Uterus (tissue), 4 donors: Measurements from ENCODE around the gene USP46. TPM values are rescaled to one million over a fixed set of nuclear protein-coding genes. Genes with fewer than 3 reads are reported as not detected.

Source experiments
- DNase-seq, 2 donors: peaks; one replicate each; pipeline ENCODE4 v3.0.0-alpha.2; 2019 to 2020
- H3K27ac ChIP-seq, 2 donors: fragments of 200-600 bp; sonication (generic); 1 replicate in 1 of 2; 2 replicates in 1 of 2; pipeline ENCODE4 v1.5.1; 2016 to 2018
- H3K27me3 ChIP-seq, 2 donors: fragments of 200-600 bp; sonication (generic); one replicate each; pipeline ENCODE4 v1.5.1; 2018 to 2019; ENCODE audit warnings: control low read depth in 1 of 2
- H3K36me3 ChIP-seq, 2 donors: fragments of 200-600 bp; sonication (generic); one replicate each; pipeline ENCODE4 v1.5.1; 2019; ENCODE audit warnings: control low read depth in 1 of 2
- H3K4me1 ChIP-seq, 2 donors: fragments of 200-600 bp; sonication (generic); one replicate each; pipeline ENCODE4 v1.5.1; 2018 to 2019; ENCODE audit warnings: control low read depth in 1 of 2
- H3K4me3 ChIP-seq, 2 donors: fragments of 200-600 bp; sonication (generic); 1 replicate in 1 of 2; 2 replicates in 1 of 2; pipeline ENCODE4 v1.5.1; 2018 to 2019; ENCODE audit warnings: mild to moderate bottlenecking in 1 of 2
- H3K9me3 ChIP-seq, 2 donors: fragments of 200-600 bp; sonication (generic); one replicate each; pipeline ENCODE4 v1.5.1; 2019; ENCODE audit warnings: control low read depth in 1 of 2
- POLR2A ChIP-seq, 2 donors: fragments of 450-650 bp; IDR thresholded peaks; one replicate each; pipeline ENCODE4 v1.6.1; 2016; ENCODE audit warnings: antibody characterized with exemption in 2 of 2, mild to moderate bottlenecking in 1 of 2, moderate library complexity in 1 of 2
- intact Hi-C: fragments of 100-400 bp; cut with DNase I; formaldehyde crosslinking; loops from one replicate; pipeline ENCODE4 v1.15.1; 2023; ENCODE audit warnings: low total_unique reads
- total RNA-seq, 4 donors: library from RNA; depleted of rRNA in 3 of 4; stranded (reverse); fragments of >200 nt in 3 of 4; gene quantifications; one replicate each; pipeline versions ENCODE4 v1.1.0 to v1.2.4, GENCODE V29; 2014 to 2023
- TF ChIP-seq, protein P1 (sequence below), 4 experiments: fragments of 200-600 bp in 2 of 4; fragments of 450-650 bp in 2 of 4; sonication (generic) in 2 of 4; IDR thresholded peaks; one replicate each; pipeline ENCODE4 v1.5.1; 2016 to 2019; ENCODE audit warnings: antibody characterized with exemption in 4 of 4, mild to moderate bottlenecking in 2 of 4, moderate library complexity in 1 of 4
- donor health status: DM: yes; HTN: yes; CAD: no.

Gene USP46
- 10 to 100 TPM in 2 of 4 donors, 1 to 10 TPM in 1, under 1 TPM in 1; 0.51 to 33.5 (median 16.5) TPM for total RNA-seq

GRCh38 chr4:52659001-52659721 lies at the start of gene USP46:
Gene USP46, minus strand, starts transcription at chr4:52659301. Its CDS starts 151 bp downstream, at chr4:52659150.
- DNase-seq: peak; percentile 71 to 77
- no peaks in the 10 kb centered on the region for H3K27me3 ChIP-seq
- H3K27ac ChIP-seq: peak within 1 kb of the TSS; percentile 95 to 96
- H3K36me3 ChIP-seq: no peaks in the 10 kb centered on the region
- intact Hi-C loops: no loop called here
- TF ChIP-seq, protein P1, sequence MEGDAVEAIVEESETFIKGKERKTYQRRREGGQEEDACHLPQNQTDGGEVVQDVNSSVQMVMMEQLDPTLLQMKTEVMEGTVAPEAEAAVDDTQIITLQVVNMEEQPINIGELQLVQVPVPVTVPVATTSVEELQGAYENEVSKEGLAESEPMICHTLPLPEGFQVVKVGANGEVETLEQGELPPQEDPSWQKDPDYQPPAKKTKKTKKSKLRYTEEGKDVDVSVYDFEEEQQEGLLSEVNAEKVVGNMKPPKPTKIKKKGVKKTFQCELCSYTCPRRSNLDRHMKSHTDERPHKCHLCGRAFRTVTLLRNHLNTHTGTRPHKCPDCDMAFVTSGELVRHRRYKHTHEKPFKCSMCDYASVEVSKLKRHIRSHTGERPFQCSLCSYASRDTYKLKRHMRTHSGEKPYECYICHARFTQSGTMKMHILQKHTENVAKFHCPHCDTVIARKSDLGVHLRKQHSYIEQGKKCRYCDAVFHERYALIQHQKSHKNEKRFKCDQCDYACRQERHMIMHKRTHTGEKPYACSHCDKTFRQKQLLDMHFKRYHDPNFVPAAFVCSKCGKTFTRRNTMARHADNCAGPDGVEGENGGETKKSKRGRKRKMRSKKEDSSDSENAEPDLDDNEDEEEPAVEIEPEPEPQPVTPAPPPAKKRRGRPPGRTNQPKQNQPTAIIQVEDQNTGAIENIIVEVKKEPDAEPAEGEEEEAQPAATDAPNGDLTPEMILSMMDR (IDR thresholded peaks at IDR 0.05): no peak
- peak in 1 of 2 donors; percentile 68 for TF ChIP-seq POLR2A (IDR thresholded peaks at IDR 0.05)
- peaks cover 0 to 13% of the 10 kb centered on the region in 2 donors for H3K4me1 ChIP-seq
- no peaks in the 10 kb centered on the region for H3K9me3 ChIP-seq
- peak within 1 kb of the TSS; percentile 76 to 89 for H3K4me3 ChIP-seq

DNA sequence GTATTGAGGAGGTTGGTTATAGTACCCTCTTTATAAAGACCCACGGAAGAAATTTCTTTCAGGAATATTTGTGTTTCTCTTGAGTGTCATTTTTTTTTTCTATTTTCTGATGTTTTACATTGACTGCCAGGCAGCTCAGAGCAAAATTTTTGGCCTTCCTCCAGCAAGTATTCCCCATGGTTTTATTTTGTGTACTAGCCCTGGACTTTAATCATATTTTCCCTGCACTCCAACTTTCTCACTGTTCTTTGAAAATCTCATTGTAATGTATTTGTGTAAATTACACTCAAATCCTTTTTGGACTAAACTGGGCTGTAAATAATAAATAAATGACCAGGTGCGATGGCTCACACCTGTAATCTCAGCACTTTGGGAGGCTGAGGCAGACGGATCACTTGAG lies 45.6 kb upstream of the USP46 start:
- Histone ChIP-seq H3K27me3 (no peaks in the 10 kb centered on the region), H3K4me3 (no peak overlapping the region), H3K36me3 (no peaks in the 10 kb centered on the region), H3K27ac (no peak overlapping the region), H3K4me1 (no peaks in the 10 kb centered on the region), H3K9me3 (no peaks in the 10 kb centered on the region)
- TF ChIP-seq, protein P1 (IDR thresholded peaks at IDR 0.05): no peak
- no peak for TF ChIP-seq POLR2A (IDR thresholded peaks at IDR 0.05)
- intact Hi-C loops: no loop called here
- no peak for DNase-seq

DNA sequence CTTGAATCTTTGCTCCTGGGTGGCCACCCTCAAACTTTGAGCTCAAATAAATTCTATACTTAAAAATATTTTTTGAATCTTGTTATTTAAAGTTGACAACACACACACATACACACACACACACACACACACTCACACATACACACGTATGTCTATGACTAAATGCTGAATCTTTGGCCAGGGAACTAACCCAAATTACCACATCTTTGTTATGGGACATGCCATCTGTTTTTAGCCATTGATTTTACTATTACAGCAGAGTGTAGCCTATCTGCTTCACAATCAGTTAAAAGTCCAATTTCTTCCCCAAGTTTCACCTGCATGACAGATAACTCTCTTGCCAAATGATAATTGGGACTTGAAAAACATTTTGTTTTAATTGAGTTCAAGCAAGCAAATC lies 45.0 kb upstream of the USP46 start:
- no peaks in the 10 kb centered on the region for H3K27me3 ChIP-seq
- H3K4me1 ChIP-seq: no peaks in the 10 kb centered on the region
- no peak for TF ChIP-seq POLR2A (IDR thresholded peaks at IDR 0.05)
- TF ChIP-seq, protein P1 (IDR thresholded peaks at IDR 0.05): no peak
- H3K9me3 ChIP-seq: no peaks in the 10 kb centered on the region
- no peaks in the 10 kb centered on the region for H3K36me3 ChIP-seq
- no peak overlapping the region for H3K27ac ChIP-seq
- no peak overlapping the region for H3K4me3 ChIP-seq
- DNase-seq: no peak
- intact Hi-C loops: no loop called here

DNA sequence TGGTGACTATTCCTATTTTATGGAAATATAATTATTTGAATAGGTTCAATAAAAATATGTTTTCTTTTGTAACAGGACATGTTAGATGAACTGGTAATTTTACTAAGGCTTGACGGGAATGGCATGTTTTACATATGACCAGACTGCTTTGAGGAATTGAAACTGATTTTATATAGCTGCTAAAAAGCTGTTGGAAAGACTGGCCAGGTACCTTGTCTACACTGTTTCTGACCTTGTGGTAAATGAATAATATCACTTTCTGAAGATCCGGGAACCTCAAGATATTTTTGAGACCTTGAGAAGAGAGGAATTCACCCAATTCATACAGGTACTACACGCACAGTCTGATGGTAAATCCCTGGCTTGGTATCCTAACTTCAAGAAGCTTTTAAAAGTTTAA lies 42.1 kb upstream of the USP46 start:
- TF ChIP-seq POLR2A (IDR thresholded peaks at IDR 0.05): no peak
- TF ChIP-seq, protein P1 (IDR thresholded peaks at IDR 0.05): no peak

GRCh38 chr4:52694936-52695335 lies 35.8 kb upstream of the USP46 start:
- no peaks in the 10 kb centered on the region for H3K36me3 ChIP-seq
- no peaks in the 10 kb centered on the region for H3K4me1 ChIP-seq
- peak overlapping the region in 1 of 2 donors; percentile 68 for H3K27ac ChIP-seq
- no peak for DNase-seq
- H3K9me3 ChIP-seq: no peaks in the 10 kb centered on the region
- H3K4me3 ChIP-seq: no peak overlapping the region
- TF ChIP-seq, protein P1 (IDR thresholded peaks at IDR 0.05): no peak
- no peak for TF ChIP-seq POLR2A (IDR thresholded peaks at IDR 0.05)
- no peaks in the 10 kb centered on the region for H3K27me3 ChIP-seq
- intact Hi-C loops: no loop called here

More for the DNA sequence above, 42.1 kb upstream of the USP46 start:
- Histone ChIP-seq H3K27ac (no peak overlapping the region), H3K4me3 (no peak overlapping the region), H3K4me1 (no peaks in the 10 kb centered on the region), H3K36me3 (no peaks in the 10 kb centered on the region), H3K27me3 (no peaks in the 10 kb centered on the region), H3K9me3 (no peaks in the 10 kb centered on the region)
- intact Hi-C loops: no loop called here
- DNase-seq: no peak
